HG03469 (cell line): ENCODE data around the gene ANKLE1.
"Not testable (repeated sequence)": the region's sequence is repeated elsewhere in the genome, so short reads cannot be mapped to it uniquely, and the experiment has no call there.

Experiments used
- ATAC-seq: cut with Tn5 transposase; IDR thresholded peaks from one replicate; pipeline ENCODE4 v1.9.1; 2021; ENCODE audit warnings: mild to moderate bottlenecking, moderate library complexity, moderate number of reproducible peaks; ENCODE audit not compliant: unreplicated experiment

The ANKLE1 gene

DNA sequence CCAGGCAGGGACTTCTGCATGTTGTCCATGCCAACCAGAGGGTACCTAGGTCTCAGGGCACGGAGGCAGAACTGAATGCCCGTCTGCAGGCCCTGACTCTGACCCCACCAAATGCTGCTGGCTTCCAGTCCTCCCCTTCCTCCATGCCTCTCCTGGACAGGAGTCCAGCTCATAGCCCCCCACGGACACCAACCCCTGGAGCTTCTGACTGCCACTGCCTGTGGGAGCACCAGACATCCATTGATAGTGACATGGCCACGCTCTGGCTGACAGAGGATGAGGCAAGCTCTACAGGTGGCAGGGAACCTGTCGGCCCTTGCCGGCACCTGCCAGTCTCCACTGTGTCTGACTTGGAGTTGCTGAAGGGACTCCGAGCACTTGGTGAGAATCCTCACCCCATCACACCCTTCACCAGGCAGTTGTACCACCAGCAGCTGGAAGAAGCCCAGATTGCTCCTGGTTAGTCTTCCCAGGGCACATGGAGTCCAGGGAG lies 1.8 kb downstream of the ANKLE1 start:
- ATAC-seq, result no peak

- ATAC-seq, result no peak
Measured at GRCh38 chr19:17285415-17286135, 3.9 kb downstream of the ANKLE1 start.

DNA sequence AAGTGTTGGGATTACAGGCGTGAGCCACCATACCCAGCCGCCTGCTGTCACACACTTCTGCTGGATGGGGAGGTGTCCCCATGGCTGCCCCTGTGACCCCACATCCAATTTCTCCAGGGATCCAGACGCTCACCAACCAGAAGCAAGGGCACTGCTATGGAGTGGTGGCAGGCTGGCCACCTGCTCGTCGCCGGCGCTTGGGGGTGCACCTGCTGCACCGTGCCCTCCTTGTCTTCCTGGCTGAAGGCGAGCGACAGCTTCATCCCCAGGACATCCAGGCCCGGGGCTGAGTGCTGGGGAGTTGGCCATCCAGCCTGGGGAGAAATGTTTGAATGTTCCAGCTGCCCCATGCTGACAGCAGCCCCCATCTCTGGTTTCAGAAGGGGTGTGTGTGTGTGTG lies 4.6 kb downstream of the ANKLE1 start:
- ATAC-seq, result no peak

DNA sequence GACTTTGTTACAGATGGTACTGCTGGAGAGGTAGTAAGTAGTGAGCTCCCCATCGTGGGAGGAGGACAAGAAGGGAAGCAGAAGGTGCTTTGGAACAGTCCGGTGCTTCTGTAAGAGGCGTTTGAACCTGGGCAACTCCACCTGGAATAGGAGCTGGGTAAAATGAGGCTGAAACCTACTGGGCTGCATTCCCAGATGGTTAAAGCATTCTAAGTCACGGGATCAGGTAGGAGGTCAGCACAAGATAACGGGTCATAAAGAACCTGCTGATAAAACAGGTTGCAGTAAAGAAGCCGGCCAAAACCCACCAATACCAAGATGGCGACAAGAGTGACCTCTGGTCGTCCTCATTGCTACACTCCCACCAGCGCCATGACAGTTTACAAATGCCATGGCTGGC lies 5.1 kb downstream of the ANKLE1 start:
- ATAC-seq, result no peak

DNA sequence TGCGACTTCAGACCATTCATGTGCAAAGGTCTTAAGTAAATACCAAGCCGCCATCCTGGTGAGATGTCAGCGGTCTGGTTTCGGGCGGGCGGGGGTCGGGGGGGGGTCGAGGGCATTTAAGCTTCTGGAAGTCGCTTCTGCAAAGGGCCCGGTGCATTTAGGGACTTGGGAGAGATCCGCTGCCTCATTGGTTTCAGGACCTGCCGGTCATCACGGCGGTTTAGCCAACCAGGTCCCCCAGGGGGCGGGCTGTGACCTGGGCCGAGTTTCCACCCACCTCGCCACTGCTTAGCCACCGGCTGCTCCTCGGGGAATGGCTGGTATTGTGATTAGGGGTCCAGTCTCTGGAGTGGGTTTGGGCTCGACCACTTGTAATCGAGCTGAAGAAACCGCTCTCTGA lies 7.8 kb downstream of the ANKLE1 start:
- no peak for ATAC-seq

DNA sequence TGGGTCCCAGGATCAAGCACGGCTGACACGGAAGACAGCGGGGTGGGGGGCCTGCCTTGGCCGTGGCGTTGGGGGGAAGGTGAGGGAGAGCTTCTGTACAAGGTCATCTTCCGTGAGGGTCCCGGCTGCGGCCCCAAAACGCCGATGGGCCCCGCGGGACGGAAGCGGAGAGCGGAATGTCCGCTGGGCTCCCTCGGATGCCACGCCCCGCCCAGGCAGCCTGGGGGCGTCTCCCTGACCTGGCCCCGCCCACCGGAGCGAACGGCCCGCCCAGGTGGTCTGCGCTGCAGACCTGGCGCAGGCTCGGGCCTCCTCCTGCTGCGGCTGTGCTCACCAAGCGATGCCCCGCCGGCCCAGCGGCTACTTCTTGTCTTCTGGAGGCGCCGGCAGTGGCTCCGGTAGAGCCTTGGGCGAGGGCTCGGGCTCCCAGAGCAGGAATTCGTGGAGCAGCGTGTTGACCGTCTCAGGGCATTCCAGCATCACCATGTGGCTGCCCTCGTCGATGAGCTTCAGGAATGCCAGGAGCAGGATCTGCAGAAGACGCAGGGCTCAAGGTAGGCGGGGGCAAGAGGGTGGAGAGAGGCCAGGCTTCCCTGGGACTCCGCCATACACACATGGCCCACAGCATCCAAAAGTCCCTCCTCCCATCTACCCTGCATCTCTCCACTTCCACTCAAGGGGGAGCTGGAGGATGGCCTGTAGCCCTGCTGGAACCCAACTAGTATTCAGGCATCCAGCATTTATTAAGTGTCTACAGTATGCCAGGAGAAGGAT lies 10.8 kb downstream of the ANKLE1 start:
- ATAC-seq, result no peak

- no peak for ATAC-seq
Measured at GRCh38 chr19:17293605-17294004, 11.9 kb downstream of the ANKLE1 start.

- ATAC-seq, result no peak
Measured at GRCh38 chr19:17294051-17294891, 12.6 kb downstream of the ANKLE1 start.

GRCh38 chr19:17295551-17295950 lies 13.8 kb downstream of the ANKLE1 start:
- not testable (repeated sequence) for ATAC-seq

DNA sequence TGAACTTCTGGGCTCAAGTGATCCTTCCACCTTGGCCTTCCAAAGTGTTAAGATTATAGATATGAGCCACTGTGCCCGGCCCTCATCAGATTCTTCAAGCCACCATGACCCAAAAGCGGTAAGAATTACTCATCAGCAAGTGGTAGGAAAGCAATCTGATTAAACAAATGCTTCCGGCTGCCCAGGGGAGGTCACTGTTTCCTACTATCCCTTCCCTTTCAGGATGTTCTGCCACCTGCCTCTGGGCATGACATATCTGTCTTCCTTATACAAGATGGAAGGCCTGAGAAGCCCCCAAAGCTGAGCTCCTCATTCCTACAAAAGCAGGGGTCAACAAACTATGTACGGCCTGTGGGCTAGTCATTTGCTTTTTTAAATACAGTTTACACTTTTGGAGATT lies 14.6 kb downstream of the ANKLE1 start:
- no peak for ATAC-seq

GRCh38 chr19:17296976-17297375 lies 15.3 kb downstream of the ANKLE1 start:
- ATAC-seq, result no peak

DNA sequence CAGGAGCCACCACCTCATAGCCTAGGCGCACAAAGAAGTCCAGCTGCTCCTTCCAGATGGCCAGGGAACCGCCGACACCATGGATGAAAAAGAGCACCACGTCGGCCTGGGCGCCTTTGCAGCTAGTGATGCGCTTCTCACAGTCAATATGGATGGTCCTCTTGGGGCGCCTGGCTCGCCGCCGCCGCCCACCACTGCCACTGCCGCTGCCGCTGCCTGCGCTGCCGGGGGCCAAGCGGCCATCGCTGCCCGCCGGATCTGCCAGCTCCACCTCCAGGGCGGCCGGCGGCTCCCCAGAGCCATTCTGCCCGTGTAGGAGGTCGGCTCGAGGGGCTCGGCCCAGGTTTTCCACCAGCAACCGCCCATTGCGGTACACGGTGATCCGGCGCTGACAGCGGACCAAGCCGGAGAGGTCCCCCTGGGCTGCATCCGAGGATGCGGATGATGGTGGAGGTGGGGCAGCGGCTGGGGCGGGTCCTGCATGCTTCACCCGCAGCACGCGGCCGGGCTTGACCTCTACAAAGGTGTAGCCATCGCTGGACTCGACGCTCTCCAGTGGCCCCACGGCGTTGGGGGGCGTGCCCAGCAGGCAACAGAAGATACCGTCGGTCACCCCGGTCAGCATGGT lies 19.4 kb downstream of the ANKLE1 start:
- no peak for ATAC-seq

GRCh38 chr19:17302391-17303166 lies 20.9 kb downstream of the ANKLE1 start:
- no peak for ATAC-seq

GRCh38 chr19:17303167-17303939 lies 21.7 kb downstream of the ANKLE1 start, which contains the start of gene ABHD8:
Gene ABHD8 (minus strand): TSS chr19:17303425. CDS start chr19:17301616, 1,809 bp downstream.
- ATAC-seq, result peak; percentile 33

- ATAC-seq, result no peak
Measured at GRCh38 chr19:17303940-17304267, 22.2 kb downstream of the ANKLE1 start.

- no peak for ATAC-seq
Measured at GRCh38 chr19:17304386-17305215, 22.9 kb downstream of the ANKLE1 start.

DNA sequence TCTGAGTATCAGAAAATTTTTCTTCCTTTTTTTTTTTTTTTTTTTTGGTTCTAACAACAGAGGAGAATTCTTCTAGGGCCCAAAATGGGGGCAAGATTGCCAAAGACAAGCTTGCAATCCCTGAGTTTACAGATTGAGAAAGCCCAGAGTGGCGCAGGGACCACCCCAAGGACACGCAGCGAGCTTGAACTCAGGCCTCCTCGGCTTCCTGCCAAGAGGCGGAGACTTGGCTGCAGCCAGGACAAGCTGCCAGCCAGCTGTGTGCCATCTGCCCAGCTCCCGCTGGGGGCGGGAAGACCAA lies 23.5 kb downstream of the ANKLE1 start:
- ATAC-seq, result no peak

- ATAC-seq, result peak; percentile 69
Measured at GRCh38 chr19:17305517-17306284, 24.0 kb downstream of the ANKLE1 start, which contains the start of gene MRPL34. Gene MRPL34 (plus strand): TSS chr19:17305872. CDS start chr19:17305893, 21 bp downstream.
